Stimulated activated CD8-positive, alpha-beta memory T cell treated with anti-CD3 and anti-CD28 coated beads, Interleukin-12 subunit alpha, Interleukin-12 subunit beta, amount 100 ng/mL, for 24 hours (primary cell): Measurements from ENCODE around the gene KIF1A.

Source experiments
- DNase-seq: peaks from one replicate; pipeline ENCODE4 v3.0.0-alpha.2; 2020; ENCODE audit errors: extremely low read depth

Gene KIF1A

DNA sequence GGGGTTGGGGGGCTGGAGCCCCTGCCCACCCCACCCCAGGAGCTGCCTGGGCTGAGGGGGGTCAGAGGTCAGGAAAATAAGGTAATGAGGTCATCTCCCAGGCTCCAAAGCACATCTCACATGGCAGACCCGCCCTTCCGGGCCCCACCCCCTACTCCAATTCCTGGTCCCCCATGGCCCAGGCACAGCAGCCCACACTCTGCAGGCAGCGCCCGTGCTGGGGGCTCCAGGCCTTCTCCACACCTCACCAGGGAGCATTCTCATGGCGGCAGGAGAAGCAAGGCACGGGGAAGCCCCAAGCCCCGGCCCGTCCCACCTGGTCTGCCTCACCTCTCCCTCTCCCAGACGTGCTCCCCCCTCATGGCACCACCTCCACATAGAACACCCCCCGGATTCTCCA is 84.5 kb downstream of the KIF1A start:
- no peak for DNase-seq

DNA sequence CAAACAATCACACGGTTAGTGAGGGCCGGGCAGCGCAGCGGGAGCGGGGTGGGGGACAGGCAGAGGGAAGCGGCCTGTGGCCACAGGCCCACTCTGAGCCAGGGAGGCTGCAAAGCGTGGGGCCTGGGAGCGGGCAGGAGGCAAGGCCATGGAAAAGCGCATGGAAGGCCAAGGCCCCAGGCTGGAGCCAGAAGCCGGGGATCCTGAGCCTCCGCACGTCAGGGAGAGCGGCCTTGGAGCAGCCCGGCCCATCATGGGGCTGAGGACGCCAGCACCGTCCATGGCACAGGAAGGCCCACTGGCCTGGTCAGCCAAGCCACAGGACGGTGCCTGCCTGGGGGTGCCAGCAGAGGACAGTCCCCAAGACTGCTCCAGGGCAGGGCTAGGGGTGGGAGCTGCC is 85.3 kb downstream of the KIF1A start:
- DNase-seq: no peak

DNA sequence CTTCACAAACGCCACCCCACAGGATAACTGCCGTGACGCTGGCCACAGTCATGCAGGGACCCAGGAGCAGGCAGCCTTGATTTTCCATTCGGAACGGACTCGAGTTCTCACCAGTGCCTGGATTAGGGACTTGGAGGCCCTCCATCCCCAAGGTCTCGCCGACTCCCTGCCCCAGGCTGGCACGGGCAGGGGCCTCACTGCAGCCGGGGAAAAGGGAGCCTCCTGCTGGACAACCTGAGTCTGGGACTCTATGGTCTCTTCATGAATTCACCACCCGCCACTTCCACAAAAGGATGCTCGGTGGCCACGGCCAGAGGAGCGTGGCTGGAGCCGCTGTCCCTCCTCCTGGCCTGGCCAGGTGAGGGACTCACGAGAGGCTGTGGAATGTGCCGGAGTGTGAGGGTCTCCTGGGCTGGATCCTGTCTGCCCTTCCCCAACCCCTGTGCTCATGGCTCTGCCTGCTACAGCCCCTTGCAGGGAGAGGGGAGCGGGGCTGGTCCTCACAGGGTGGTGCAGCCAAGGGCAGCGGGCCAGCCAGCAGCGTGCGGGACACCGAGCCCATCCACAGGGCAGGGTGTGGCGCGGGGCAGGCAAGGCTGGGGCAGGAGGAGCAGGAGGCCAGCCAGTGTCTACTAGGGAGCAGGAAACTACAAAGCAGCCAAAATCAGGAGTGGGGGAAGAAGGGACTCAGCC is 86.1 kb downstream of the KIF1A start:
- no peak for DNase-seq

DNA sequence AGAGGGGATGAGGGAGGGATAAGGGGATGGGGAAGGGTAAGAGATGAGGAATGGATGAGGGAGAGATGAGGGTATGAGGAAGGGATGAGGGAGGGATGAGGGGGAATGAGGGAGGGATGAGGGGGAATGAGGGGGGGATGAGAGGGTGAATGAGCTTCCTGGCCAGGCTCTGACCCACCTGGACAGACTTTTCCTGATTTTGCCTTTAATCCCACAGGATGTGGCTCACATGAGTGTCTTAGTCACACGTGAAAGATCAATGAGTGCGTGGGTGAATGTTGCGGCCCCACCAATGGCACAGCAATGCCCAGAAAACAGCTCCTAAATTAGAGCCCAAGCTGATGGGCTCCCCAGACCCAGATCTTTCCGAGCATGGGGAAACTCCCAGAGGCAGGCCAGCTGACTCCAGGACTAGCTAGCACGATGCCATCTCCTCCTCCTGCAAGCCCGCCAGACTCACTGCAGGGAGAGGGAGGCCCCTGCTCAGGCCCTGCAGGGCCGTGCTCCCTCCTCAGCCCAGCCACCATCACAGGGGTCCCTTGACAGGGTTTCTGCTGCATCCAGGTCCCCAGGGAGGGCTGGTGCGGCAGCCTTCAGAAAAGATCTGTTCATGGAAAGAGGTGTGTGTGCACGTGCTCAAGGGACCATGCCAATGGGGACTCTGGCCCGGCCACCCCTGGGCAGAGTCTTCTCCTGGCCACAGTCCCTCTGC is 87.0 kb downstream of the KIF1A start:
- DNase-seq: no peak

DNA sequence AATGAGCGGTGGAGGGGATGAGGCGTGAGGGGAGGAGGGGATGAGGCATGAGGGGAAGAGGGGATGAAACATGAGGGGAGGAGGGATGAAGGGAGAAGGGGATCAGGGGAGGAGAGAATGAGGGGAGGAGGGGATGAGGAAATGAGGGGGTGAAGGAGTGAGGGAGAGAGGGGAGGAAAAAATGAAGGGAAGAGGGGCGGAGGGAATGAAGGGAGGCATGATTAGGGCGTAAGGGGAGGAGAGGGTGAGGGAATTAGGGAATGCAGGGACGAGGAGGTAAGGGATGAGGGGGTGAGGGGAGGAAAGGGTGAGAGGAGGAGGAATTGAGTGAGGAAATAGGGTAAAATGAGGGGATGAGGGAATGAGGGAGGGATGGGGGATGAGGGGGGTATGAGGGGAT is 87.8 kb downstream of the KIF1A start:
- DNase-seq: no peak

DNA sequence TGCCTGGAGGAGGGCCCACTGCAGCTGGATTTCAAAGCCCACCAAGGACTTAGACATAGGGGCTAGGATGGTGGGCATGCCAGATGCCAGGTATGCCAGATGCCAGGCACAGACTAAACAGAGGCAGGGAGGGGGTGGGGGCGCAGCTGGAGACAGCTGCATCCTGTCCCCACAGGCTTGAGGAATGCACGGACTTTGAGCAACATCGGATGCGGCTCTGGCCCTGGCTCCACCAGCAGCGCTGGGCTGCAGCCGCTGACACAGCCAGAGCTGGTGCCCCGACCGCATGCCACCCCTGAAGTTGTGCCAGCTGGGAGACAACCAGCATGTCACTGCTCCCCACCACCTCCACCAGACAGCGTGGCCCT is 88.9 kb downstream of the KIF1A start:
- no peak for DNase-seq

DNA sequence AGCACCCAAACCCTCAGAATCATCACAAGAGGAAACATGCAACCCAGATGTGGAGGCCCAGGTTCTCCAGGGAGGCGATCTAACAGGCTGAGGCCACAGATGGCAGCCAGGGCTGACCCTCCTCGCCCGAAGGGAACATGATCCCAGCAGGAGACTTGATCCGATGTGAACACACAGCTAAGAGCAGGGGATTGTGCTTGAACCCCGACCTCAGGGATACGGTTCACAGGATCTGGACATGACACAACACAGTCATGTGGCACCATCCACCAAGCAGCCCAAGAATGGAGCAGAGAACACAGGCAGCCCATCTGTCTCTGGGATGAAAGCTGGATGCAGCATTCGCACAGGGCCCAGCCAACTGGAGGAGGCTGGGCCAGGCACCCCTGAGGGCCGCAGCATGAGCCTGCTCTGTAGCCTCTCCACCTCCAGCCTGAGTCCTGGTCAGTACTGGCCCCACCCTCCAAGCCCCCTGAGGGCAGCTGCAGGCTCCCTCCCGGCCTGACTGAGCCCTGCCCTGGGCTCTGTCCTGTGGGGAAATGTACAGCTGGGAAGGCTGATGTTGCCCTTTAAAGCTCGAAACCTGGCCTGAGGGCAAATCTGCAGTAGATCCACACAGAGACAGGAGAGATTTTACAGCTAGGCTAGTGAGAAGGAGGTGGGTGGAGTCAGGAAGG is 89.4 kb downstream of the KIF1A start:
- DNase-seq: no peak

DNA sequence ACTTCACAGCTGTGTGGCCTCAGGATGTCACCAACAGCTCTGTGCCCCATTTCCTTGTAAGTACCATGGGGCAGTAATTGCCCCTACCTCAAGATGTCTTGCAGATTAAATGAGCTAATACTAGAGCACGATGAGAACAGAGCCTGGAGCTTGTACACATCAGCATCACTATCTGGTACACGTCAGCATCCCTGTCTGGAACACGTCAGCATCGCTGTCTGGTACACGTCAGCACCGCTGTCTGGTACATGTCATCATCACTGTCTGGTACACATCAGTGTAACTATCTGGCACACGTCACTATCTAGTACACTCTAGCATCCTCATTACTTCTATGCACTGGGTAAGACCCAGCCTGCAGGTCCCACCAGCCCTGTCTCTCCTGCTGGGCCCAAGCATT is 91.2 kb downstream of the KIF1A start:
- no peak for DNase-seq

DNA sequence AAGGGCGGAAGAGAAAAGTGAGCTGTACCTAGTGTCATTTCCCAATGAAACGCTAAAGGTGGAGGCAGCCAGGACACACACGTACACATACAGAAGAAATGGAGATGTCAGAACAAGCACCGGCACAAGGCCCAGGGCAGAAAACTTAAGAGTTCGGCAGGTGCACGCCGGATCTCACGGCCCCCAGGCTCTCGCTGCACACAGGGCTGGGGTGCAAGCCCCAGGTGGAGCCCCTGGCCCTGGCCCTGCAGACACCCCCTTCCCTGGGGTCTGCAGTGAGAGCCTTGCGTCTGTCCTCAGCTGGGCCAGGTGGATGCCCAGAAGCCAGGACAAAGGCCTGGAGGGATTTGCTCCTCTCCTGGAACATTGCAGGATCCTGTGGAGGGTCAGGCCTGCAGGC is 91.7 kb downstream of the KIF1A start:
- DNase-seq: no peak

DNA sequence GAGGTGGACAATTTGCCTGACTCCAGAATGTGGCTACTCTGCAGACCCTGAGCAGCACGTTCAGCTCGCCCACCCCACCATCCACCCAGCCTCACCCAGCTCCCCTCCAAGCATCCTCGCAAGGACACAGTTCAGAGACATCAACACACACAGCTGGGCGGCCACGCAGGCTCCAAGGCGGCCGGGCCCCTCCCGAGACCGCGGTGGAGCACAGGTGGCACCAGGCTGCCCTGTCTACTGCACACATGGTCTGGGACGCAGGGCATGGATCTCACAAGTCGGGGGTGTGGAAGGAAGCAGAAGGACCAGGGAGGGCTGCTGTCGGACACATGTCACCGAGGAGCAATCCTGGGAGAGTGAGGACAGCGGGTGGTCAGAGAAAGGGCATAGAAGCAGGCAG is 92.1 kb downstream of the KIF1A start:
- DNase-seq: no peak

DNA sequence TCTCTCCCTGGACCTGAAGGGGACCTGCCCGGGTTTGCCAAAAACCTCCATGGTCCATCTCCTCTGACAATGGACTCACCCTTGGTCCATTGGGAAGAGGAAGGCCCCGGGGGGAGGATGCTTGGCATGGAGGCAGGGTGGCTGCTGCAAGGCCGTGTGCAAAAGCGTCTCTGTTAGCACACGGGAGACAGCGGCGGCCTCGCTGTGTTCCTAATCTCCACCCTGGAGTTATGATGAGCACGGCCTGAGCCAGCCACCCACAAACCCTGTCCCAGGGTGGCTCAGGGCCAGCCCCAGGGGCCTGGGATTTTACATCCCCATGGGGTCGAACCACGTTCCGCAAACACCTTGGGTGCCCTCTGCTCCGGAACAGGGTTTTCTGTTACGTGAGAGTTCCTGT is 92.6 kb downstream of the KIF1A start:
- no peak for DNase-seq

DNA sequence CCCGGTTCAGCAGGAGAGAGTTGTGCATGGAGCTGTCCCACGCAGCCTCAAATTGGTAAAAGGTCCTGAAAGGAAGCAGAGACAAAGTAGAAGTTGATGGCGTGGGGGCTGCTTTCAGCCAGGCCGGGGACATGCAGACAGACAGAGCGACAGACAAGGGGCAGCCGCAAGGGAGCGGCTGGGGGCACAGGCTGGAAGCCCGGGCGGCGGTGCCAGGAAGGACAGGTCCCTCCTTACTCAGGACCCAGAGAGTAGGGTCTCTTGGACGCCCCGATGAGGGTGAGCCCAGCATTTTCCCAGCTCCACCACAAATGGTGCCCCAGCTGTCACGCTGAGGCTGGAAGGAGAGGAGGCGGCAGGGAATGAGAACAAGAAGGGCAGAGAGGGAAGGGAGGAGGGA is 93.1 kb downstream of the KIF1A start:
- no peak for DNase-seq

DNA sequence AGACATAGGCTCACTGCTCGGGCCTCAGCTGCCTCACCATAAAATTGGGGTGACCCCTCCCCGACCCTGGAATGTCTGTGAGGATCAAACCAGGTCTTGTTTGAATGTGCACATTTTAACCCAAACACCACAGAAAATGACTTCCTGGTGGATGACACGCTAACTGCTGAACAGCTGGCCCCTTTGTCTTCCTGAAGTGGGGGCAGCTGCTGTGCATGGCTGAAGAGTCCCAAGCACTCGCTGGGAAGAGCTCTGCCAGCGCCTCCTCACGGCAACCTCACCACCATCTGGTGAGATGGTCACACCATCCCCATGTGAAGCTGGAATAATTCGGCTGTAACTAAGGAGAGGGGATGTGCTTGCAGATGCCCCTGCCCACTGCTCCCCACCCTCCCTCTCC is 94.3 kb downstream of the KIF1A start:
- DNase-seq: no peak

DNA sequence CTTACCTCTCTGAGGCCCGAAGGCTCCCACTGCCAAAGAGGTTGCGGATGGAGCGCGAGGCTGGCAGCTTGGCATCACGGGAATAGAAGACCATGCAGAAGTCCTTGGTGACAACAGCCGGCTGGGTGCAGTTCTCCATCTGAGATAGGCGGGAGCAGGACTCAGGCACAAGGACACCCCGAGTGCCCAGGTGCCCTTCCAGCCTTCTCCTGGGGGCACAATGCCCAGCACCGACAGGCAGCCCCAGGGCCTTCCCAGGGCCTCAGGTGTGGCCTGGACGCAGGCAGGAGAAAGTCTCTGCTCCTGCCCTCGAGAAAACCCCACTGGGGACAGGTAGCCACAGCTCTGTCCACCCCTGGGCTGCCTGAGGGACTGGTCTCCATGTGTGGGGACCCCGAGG is 94.8 kb downstream of the KIF1A start:
- DNase-seq: no peak

DNA sequence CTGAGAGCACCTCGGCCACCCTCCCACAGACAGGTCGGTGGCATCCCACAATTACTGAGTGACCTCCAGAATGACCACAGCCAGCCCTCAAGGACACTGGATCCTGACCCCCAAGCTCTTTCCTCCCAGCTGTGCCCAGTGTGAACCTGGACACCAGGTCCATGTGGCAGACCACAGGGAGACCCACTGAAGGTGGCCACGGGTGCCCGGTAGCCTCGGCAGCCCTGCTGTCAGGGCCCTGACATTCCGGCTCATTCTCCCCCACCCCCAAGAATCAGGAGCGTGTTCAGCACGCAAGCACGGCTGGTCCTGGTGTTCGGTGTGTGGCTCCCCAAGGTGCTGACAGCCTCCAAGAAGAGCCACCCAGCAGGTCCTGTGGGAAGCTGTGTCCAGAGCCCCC is 95.6 kb downstream of the KIF1A start:
- no peak for DNase-seq

DNA sequence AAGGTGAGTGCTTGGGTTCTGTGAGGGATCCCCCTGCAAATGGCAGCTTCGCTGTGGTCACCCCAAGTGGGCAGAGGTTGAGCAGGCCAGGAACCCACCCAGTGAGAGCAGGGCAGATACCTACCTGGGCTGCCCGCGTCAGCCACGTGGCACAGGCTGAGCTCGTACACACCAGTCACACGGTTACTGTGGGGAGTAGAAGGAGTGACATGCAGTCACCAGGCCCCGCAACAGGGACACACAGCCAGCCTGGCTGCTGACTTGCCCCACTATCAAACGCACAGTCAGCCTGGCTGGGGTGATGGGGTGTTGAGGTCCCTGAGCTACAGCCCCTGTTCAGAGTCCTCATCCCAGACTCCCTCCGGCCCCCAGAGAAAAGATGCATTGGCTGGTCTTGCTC is 96.2 kb downstream of the KIF1A start:
- DNase-seq: no peak

DNA sequence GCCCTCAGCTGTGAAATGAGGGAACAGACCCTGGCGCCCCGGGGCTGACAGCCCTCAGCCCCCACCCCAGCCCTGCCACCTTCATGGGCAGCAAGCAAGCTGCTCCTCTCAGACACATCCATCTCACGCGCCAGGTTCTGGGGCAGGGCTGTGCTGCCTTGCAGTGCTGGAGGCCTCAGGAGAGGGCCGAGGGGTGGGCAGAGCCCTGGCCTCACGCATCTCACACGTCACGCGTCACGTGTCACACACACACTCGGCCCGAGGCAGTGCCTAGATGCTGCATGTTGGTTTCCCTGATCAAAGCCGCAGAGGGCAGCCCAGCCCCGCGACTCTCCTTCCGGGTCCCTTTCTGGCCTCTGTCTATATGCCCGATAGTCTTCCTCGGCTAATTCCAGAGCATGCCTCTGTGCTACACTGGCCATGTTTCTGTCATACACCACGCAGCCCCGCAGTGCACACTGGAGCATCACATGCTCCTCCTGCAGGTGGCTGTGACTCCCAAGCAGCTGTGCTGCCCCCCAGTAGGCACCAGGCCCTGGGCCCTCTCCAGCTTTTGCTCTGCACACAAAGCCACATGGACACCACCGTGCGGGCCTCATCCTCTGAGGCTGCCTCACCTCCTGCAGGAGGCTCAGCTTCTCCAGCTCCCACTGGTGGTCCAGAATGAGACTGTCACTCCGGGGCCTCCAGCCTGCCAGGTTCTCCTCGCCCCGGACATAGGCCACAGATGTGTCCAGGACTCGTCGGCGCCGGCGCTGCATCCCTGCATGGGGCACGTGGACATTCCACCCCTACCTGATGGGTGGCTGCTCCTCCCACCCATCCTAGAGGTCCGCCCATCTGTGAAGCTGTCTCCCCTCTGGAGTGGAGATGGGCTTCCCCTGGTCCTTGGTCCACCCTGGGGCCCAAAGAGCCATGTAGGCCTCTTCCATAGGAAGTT is 97.0 kb downstream of the KIF1A start:
- no peak for DNase-seq

DNA sequence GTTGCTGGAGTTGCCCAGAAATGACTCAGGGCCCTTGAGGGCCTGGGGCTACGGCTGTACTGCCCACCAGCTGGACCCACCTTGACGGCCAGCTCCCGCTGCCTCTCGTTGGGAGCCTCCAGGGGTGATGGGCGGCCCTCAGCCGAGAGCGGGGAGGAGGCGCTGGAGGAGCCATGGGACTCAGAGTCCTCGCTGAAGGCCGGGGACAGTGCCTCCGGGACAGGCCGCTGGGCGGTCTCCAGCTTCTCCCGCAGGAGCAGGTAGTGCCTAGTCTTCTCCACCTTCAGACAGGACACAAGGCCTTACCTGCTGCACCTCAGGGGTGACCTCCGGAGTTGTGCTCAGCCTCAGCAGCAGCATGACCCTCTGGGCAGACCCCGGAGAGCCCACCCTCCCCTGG is 97.6 kb downstream of the KIF1A start:
- no peak for DNase-seq

DNA sequence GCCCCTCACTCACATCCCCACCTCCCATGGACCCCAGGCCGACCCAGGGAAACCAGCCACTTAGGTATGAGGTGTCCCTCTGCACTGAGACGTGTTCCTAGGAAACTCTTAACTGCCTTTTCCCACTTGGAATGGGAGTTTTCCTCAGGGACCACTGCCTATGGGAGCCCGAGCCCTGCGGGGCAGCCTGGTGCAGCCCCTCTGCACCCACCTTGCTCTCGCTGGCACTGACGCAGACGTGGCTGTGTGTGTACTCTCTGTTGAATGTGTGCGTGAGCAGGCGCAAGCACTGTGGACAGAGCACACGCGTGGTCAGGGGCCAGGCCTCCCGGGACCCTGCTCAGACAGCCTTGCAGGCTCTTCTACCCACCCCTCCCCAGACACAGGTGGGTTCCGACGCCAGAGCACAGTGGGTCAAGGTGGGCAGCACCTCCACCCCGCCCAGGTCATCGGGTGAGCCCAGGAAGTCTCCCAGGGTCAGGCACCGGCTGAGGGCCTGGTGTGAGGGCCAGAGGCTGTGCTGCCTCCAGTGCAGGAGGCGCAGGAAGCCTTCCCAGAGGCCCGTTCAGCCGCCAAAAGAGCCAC is 98.3 kb downstream of the KIF1A start:
- no peak for DNase-seq

DNA sequence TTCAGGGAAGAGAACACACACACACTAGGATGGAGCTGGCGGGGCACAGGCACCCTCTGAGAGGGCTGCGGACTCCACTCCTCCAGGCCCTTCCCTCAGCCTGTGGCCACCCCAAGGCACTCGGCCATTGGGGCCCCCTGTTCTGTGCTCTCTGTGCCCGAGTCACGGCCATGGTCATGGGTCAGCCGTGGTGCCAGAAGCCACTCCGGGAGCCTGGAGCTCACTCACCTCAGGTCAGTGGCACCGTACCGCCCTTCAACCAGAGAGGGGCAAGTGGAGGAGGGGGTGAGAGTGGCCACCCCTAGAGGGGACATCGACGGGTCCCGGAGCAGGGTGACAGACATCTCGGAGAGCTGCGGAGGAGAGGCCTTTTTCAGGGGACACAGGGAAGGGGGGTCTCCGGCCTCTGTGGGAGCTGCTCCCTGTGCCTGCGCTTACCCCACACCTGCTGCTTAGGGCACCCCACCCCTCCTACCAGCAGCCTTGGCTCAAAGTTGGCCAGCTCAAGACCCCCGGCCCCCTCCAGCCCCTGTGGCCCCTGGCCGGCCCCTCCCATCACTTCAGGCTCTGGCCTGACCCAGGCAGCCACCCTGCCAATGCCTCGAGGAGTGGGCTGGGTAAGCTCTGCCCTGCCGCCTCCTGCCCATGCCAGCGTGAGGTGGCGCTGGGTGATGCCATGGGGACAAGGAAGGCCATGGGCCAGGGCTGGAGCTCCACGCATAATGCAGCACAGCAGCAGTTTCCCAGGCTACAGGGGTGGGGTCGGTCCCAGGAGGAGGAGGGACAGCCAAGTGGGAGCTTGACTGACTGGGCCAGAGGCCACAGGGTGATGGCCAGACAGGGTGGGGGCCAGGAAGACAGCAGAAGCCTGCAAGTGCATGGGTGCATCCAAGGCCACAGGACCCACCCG is 99.1 kb downstream of the KIF1A start:
- DNase-seq: no peak
